8988T (cell line): ENCODE measurements around the gene MRPL54.

Experiments
- DNase-seq: peaks from one replicate; pipeline ENCODE4 v3.0.0; 2011

The MRPL54 gene

DNA sequence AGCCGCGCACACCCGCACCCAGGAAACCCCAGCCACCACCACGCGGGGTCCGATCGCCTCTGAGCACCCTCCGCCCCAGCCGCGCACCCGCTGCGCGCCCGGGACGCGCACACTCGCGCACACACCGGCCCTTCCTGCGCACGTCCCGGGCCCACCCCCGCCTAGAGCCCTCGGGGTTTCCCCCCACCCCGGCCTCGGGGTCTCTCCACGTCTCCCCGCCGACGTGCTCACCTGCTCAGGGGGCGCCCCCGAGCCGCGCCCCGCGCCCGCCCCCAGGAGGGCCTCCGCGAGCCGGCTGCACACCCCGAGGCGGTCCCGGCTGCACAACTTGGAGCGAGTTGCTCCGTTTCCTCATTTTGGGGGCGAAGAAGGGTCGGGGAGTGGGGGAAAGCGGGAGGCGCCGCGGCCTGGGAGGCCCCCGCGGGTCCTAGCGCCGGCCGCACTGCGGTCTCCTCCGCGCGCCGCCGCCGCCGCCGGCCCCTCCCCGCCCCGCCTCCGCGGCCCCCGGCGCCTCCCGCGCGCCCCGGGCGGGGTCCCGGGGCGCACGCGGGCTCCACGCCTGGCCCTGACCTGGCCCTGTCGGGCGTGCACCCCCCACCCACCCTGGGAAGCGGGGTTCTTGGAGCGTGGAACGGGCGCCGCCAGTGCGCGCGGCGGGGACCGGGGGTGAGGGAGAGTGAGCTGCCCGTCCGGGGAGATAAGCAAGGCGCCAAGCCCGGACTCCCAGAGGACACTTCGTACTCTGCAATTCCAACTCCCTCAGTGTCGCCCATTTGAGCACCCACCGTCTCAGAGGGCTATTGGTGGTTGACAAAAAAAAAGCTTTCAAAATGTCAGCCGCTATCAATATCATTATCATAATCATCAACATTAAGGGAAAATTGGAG, 23.7 kb downstream of the MRPL54 start, which contains the start of gene MATK:
MATK (minus strand) TSS at position 444 of the 887 bp plus-strand sequence. CDS start 1,246 bp downstream, outside the sequence.
- DNase-seq: no peak

DNA sequence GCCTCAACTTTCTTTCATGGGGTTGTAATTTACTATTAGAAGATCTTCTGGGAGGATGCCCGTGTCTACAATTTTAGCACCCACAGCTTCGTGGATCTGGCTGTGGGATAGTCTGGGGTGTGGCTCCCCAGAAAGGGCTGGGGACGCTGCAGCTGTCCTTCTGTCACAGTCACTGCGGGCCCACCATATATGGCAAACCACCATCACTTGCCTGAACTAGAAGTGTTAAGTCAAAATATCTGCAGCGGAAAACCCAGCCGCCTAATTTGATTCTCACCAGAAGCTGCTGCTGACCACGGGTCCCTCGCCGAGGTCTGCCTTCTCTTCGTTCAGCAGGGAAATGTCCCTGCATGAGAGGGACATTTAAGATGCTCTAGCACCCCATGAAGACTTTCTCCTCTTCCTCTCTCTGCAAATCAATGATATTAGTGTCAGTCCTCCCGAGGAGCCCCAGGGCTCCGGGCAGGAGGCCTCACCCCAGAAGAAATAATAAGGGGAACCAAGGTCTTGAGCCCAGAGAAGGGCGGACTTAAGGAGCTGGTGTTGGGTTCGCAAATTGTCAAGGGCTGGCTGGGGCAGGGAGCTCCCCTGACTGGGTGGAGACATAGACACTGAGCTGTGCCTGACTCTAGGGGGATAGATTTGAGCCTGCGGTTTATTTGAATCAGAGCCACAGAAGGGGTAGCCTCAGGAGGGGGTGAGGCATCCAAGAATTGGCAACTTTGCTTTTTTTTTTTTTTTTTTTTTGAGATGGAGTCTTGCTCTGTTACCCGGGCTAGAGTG, 26.7 kb downstream of the MRPL54 start:
- DNase-seq: no peak

DNA sequence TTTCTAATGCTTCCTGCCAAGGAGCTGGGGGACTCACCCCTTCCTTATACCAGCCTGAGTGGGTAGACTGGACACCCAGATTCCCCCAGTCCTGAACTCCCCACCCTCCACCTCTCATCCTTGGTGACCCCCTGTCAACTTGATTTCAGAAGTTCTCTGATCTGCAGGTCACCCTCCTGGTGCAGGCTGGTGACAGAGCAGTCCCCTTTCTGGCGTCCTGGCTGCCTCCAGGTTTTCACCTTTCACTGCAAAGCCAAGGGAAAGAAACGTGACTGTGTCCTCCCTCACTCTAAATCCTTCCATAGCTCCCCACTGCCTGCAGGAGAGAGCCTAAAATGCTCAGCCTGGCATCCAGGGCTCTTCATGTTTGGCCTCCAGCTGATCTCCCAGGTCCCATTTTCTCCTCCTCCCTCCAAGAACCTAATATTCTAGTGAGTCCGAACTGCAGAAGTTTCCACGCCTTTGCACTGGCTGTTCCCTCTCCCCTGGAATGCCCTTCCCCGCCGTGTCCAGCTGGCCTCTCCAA, 27.8 kb downstream of the MRPL54 start:
- no peak for DNase-seq

DNA sequence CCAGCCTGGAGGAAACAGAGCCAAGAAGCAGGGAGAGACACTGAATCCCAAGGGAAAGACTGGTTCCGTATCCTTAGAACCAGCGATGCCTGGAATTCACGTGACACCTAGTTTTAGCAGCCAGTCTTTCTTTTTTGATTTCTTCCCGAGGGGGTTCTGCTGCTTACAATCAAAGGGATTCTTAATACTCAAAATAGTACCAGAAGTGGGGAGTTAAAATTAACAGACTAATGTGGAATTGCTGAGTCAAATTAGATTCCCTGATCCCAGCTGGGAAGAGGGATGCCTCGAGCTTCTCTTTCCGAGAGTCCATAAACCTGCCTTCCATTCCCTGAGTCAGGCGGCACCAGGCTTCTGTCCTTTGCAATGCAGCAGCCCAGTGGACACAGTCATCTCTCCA, 28.5 kb downstream of the MRPL54 start:
- no peak for DNase-seq

DNA sequence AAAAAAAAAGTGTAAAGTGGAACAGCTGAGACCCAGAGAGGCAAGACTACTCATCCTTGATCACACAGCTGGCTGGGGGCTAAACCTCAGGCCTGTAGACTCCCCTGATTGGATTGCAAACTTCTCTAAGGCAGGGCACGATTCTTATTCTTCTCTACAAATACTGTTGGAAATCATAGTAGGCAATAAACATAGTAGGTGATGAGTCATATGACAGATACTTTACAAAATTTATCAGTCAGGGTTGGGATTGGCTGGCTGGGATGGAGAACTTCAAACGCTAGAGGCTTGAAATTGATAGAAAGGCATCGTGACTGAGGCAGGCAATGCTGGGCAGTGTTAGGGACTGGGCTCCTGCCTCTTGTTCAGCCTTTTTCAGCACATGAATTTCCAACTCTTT, 29.6 kb downstream of the MRPL54 start:
- no peak for DNase-seq

DNA sequence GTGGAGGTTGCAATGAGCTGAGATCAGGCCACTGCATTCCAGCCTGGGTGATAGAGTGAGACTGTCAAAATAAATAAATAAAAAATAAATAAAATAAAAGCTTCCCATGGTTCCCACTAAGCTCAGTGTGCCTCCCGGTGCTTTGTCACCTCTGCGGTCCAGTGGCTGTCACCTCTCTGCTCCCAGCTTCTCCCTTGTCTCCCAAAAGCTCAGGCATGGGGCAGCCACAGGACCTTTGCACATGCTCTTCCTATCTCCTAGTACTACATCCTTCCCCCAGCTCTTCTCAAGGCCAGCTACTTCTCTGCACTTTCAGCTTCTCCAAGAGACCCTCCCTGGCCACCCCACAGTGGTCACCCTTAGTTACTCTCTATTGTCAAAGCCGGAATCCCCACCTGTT, 31.3 kb downstream of the MRPL54 start:
- DNase-seq: no peak

DNA sequence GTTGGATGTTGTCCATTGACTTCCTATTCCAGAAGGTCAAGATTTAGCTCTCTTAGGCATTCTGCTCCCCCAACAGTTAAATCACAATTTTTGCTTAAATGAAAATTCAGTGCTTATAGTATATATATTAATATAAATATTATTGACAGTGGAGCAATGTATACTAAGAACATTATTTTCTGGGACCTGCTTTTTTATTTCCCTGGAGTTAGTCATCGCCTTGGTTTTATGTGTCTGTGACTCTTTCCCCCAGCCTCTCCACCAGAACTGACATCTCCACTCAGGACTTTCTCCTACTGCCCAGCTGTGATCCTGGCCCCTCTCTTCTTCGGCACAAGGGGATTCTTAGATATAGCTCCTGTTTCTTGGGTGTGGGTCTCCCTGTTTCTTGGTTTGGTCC, 33.9 kb downstream of the MRPL54 start:
- no peak for DNase-seq

DNA sequence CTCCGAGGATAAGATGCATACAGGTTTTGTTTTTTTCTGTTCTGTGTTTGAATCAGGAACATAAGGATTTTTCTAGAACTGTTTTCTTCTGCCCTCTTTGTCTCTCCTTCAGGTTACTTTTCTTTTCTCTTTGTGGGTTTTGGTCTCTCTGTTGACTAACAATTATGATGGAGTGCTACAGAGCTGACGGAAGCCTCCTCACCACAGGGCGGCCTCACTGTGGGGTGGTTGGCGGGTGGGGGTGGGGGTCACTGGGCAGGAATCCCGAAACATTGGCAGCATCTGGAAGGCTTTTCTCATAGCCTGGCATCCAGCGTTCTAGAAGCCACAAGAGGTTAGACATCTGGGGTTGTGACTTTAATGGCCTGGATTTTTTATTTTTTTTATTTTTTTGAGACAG, 35.7 kb downstream of the MRPL54 start:
- no peak for DNase-seq

DNA sequence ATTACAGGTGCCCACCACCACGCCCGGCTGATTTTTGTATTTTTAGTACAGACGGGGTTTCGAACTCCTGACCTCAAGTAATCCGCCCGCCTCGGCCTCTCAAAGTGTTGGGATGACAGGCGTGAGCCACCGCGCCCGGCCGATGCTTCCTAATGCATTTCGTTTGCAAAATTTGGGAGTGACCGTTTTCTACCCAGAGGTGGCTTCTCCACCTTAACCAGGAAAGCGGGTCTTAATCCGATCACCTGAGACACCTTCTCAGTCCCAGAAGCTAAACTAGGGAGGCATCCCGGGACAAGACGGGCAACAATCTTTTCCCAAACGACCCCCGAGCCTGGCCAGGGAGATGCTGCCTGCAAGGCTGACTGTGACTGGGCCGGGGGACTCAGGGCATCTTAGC, 38.5 kb downstream of the MRPL54 start:
- no peak for DNase-seq

DNA sequence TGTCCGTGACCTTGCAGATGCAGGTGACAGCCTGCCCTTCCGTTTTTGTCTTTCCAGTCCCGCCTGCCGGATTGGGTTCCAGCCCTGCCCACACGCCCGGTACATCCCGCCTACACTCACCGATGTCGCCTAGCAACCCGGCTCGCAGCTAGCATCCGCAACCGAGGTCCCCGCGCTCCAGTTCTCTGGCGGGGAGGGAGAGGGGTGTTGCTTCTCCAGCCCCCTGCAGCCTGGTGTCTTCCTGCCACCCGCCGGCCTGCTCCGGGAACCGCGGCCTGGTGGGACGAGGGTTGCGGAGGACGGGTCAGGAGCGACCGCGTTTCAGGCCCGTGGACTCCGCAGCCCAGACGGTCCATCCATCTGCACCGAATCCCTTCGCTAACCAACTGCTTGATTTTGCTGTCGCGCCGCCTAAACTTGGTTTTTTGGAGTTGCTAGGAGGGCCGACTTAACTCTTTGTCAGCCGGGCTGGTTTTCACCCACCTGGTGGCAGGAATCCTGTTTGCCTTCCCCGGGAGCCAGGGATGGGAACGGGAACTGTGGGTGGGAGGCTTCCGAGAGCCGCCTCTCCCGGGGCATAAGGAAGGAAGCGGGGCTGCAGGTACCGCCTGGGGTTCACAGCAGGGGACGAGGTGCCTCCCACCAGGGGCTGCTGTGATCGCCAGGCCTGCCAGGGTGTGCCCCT, 39.1 kb downstream of the MRPL54 start:
- DNase-seq: no peak

DNA sequence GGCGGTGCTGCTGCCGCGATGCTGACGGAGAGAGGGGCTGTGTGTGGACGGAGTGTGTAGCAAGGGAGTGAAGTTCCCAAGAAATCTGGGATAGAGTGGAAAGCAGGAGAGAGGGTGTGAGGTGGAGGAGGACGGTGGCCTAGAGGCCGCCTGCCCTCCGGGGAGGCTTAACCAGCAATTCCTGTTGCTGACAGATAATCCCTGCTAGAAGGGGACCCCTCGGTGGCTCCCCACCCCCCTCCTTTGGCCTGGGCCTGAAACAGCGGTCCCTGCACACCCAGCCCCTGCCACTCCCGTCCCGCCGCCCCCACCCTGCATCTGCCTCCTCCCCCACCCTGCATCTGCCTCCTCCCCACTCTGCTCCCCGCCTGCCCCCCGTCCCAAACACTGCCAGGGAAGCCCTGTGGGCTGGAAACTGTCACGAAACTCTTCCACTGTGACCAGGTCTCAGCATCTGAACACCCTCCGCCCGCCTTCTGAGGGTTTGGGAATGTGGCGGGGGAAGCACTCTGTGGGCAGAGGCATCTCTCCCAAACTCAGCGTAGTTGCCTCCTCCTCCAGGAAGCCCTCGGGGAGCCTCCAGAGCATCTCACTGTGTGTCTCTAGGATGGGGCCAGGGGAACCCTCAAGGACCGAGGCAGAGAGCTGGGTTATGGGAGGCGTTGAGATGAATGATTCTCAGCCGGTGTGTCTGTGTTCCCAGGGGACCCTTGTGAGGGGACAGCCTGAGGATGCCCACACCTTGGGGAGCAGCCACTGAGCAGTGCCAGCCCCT, 40.8 kb downstream of the MRPL54 start:
- no peak for DNase-seq

DNA sequence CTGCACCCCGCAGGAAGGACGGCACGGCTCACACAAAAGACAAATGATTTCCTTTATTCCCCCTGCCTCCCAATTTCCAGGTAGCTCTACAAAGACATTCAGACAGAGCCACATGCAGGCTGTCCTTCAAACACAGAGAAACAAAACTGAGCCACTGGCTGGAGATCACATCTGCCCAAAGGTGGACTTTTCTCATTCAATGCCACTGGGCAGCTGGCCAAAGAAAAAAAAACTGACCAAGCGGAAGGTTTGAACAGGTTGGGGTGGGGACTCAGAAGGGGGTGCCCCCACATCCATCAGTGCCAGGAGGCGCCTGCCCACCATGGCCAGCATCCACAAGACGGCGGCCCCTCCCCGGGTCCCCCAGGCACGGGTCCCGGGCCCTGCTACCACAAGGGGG, 41.5 kb downstream of the MRPL54 start:
- DNase-seq: no peak

DNA sequence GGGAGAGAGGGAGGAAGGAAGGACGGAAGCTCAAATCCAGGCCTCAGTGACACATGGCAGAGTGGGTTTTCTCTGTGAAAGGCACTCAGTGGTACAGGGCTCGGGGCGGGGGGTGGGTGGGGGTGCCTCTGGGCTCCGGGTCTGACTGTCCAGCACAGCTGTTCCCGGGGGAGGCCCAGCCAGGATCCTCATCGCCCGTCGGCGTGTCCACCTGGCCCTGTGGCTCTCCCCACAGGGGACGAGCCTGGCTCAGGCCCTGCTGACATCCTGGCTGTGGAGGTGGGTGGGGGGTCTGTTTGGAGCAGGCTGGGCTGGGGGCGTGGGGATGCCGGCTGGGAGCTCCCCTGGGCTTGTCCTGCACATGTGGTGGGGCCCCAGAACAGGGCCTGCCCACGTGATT, 41.9 kb downstream of the MRPL54 start:
- no peak for DNase-seq

DNA sequence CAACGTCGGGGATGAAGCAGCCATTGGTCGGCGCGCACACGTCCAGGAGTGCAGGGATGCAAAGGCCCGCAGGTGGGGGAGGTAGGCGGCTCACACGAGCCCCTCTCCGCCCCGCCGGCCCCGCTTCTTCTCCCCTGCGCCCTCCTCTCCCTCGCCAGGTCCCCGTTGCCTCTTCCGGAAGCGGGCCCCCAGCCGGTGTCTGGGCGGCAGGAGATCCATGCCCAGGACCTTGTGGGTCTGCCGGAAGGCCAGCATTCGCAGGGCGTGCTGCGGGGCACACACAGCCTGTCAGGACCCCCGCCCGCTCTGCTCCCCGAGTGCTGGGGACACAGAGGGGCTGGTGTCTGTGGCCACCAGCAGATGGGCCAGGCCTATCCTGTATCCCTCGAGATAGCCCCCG, 43.4 kb downstream of the MRPL54 start:
- no peak for DNase-seq

DNA sequence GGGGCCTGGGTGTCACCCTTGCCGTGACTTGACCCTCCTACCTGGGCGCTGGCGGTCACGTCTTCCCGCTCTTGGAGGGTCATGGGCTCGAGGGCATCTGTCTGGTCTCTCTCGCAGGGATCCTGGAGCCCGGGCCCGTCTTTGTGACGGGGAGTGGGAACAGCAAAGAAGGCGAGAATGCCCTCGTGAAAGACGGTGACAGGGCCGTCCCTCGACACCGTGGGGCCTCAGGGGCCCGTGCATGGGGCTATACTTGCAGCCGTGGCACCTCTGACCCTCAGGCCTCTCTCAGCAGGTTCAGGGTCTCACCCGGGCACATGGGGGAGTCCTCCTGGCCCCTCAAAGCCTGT, 44.6 kb downstream of the MRPL54 start:
- DNase-seq: no peak

DNA sequence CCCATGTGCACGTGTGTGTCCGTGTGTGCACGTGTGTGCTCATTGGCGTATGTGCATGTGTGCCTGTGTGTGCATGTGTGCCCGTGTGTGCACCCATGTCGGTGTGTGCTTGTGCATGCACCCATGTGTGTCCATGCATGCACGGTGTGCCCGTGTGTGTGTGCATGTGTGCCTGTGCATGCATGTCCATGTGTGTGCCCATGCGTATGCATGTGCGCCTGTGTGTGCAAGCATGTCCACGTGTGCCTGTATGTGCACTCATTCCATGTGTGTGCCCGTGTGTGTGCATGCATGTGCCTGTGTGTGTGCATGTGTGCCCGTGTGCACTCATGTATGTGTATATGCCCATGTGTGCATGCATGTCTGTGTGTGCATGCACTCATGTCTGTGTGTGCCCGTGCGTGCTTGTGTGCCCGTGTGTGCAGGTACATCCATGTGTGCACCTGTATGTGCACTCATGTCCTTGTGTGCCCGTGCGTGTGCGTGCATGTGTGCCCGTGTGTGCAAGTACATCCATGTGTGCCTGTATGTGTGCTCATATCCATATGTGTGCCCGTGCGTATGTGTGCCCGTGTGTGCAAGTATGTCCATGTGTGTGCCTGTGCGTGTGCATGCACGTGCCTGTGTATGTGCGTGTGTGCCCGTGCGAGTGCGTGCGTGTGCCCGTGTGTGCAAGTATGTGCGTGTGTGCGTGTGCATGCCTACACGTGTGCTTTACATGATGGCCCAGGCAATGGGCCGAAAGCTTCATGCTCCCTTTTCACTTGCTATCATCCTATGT, 45.3 kb downstream of the MRPL54 start:
- no peak for DNase-seq

DNA sequence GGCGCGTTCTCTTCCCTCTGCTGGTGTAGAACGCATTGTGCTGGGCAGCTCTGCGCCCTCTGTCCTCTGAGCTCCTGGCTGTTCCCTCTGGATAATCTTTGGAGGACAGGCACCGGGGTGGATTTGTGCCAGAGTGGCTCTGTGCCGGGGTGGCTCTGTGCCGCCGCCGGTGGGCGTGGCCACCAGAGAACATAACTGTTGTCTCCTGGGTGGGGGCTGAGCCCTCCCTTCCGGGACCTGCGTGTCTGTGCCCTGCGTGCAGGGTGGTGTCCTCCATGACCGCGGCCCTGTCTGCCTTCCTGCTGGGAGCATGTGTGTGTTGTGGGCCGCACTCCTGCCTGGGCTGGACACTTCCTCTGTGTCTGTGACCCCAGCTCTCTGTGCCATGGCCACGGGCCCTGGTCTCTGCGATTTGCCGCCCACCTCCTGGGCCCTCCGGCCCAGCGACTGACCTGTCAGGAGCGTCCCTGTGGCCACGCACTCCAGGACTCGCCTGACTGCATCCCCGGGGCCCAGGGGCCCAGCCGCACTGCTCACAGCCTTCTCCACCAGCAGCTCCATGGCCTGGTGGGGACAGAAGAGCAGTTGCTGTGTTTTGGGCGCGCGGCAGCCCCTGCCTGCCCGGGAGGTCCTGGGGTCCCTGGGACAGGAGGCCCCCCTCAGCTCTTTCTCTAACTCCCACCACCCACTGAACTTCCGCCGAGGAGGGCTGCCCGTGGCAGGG, 46.1 kb downstream of the MRPL54 start:
- no peak for DNase-seq

DNA sequence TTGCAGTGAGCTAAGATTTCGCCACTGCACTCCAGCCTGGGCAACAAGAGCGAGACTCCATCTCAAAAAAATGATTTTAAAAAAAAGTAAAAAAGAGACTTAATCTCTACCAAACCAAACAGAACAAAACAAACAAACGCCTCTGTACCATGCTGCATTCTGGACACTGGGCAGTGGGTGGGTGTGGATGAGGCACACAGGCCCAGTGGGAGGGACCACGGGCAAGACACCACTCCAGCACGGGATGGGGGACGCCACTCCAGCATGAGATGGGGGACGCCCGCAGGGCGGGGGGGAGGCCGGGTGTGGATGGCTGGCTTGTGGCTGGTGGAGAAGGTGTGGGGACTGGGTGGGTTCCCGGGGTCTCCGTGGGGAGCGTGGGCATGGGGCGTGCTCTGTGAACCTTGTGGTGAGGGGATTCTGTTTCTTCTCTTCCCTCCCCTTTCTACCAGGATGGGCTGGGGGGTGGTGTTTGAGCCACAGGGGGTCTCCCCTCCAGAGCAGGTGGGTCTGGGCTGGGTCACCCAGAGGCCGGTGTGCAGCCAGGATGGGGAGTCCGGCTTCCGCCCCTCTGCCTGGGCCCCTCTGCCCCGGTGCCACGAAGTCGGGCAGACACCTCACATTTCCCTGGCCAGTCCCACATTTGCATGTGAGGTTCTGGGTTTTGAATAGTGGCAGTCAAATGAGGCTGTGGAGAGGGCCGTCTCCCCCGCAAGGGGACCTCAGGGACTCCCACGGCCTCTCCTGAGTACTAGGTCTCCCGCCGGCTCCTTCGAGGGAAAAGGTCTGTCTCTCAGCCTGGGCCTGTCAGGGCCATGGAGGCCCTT, 47.6 kb downstream of the MRPL54 start:
- DNase-seq: no peak

DNA sequence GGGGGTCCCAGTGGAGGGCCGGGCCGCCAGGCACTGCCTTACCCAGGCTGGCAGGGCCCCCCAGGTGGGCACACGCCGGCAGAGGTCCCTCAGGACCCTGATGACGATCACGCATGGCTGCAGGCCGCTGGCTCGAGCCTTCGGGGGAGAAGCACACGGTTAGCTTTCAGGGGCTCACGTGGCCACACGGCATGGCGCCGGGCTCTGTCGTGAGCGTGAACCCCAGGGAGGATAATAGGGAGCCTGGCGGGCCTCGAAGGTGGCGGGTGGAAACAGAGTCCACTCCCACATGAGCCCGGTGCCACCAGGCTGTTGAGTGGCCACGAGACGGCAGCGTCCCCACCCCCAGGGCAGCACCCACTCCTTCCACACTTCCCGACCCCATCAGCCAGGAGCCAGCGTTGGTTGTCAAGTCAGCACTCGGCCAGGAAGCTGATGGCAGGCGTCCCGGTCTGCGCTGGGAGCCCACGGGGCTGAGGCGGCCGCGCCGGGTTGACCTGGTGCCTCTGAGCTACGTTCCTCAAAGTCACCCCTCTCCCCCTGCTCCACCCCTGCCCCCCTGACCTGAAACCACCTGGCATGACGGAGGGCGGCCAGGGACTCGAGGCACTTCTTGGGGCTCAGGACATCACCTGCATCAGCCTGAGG, 48.4 kb downstream of the MRPL54 start:
- DNase-seq: no peak
